K562 (cell line): ENCODE measurements around the gene TRIO. TPM values are rescaled to one million over a fixed set of nuclear protein-coding genes. Genes with fewer than 3 reads are reported as not detected.

ENCODE experiments used
- ATAC-seq: fragments of 200-7000 bp; cut with Tn5 transposase; 3 replicates; pipeline ENCODE4 v1.9.1; 2020; ENCODE audit warnings: moderate library complexity
- BruUV-seq: library from RNA; stranded (reverse); fragments of 400-500 nt; replicated peaks from 2 replicates; lab custom pipeline; 2021; lab: Mats Ljungman, UMichigan
- CTCF ChIA-PET: fragments of 300-600 bp; formaldehyde crosslinking; extraction: SDS; loops from one replicate; lab custom pipeline; 2021; ENCODE audit warnings: low intra/inter-chr PET ratio; lab: Yijun Ruan, JAX
- POLR2A ChIA-PET: fragments of 300-600, 350-650 bp; sonication (Branson Sonifier 250); formaldehyde crosslinking; extraction: SDS; loops from one replicate; lab custom pipeline; 2021; ENCODE audit warnings: antibody characterized with exemption, inconsistent platforms; lab: Yijun Ruan, JAX
- DNase-seq, 4 experiments: peaks; one replicate each; pipeline versions ENCODE4 v3.0.0 to v3.0.0-alpha.2; 2011 to 2018; ENCODE audit warnings: low spot score in 3 of 4, mixed read lengths in 3 of 4; ENCODE audit errors: extremely low read depth in 1 of 4
- FAIRE-seq: peaks from 2 replicates; lab custom pipeline; 2011; peaks lifted over from hg19 to GRCh38; lab: Jason Lieb, UNC
- H2AFZ ChIP-seq: 2 replicates; pipeline ENCODE4 v1.6.0; 2011; ENCODE audit warnings: low read depth, low read length, control low read depth, inconsistent platforms
- H3K27ac ChIP-seq: fragments of 200-600 bp; 3 replicates; pipeline ENCODE4 v1.8.0; 2011; ENCODE audit warnings: low read depth, mild to moderate bottlenecking, control low read depth, inconsistent platforms, low read length, moderate library complexity, mixed read lengths; ENCODE audit errors: extremely low read depth
- H3K27me3 ChIP-seq, 2 experiments: fragments of 300-600 bp in 1 of 2; 2 replicates in 1 of 2; 3 replicates in 1 of 2; pipeline versions ENCODE4 v1.6.0 to v1.8.0; 2011; ENCODE audit warnings: inconsistent platforms in 2 of 2, low read length in 2 of 2, mild to moderate bottlenecking in 1 of 2, mixed read lengths in 1 of 2, moderate library complexity in 1 of 2; ENCODE audit not compliant: control insufficient read depth in 2 of 2, insufficient read depth in 2 of 2
- H3K36me3 ChIP-seq: fragments of 300-600 bp; 3 replicates; pipeline ENCODE4 v1.8.0; 2011; ENCODE audit warnings: mild to moderate bottlenecking, low read length, inconsistent platforms; ENCODE audit not compliant: control insufficient read depth, insufficient read depth
- H3K4me1 ChIP-seq, 2 experiments: fragments of 200-600 bp in 1 of 2; replicated peaks in 1 of 2; 2 replicates in 1 of 2; 3 replicates in 1 of 2; pipeline versions ENCODE4 v1.5.1 to v1.8.0; 2011; ENCODE audit warnings: inconsistent platforms in 2 of 2, low read length in 2 of 2, mild to moderate bottlenecking in 1 of 2, mixed read lengths in 1 of 2, moderate library complexity in 1 of 2; ENCODE audit not compliant: control insufficient read depth in 2 of 2, insufficient read depth in 2 of 2
- H3K4me2 ChIP-seq: 2 replicates; pipeline ENCODE4 v1.6.1; 2011; ENCODE audit warnings: low read length, control low read depth, inconsistent platforms, mixed read lengths; ENCODE audit not compliant: insufficient read depth
- H3K4me3 ChIP-seq: fragments of 200-600 bp; sonication (generic), shearing (Covaris generic); 2 replicates; pipeline ENCODE4 v1.5.1; 2016; ENCODE audit warnings: control low read depth, inconsistent platforms
- H3K79me2 ChIP-seq: fragments of 200-600 bp; 3 replicates; pipeline ENCODE4 v1.8.0; 2011; ENCODE audit warnings: low read length, inconsistent platforms; ENCODE audit not compliant: control insufficient read depth, insufficient read depth
- H3K9ac ChIP-seq, 2 experiments: 2 replicates each; pipeline versions ENCODE4 v1.6.0 to v1.6.1; 2011; ENCODE audit warnings: low read depth in 2 of 2, low read length in 2 of 2, control low read depth in 1 of 2, inconsistent platforms in 1 of 2, mild to moderate bottlenecking in 1 of 2, mixed read lengths in 1 of 2; ENCODE audit not compliant: insufficient read depth in 1 of 2
- H3K9me1 ChIP-seq: one replicate; pipeline ENCODE4 v1.6.0; 2011; ENCODE audit warnings: inconsistent platforms, mild to moderate bottlenecking, low read length, moderate library complexity; ENCODE audit not compliant: control insufficient read depth, insufficient read depth
- H3K9me3 ChIP-seq: replicated peaks from 2 replicates; pipeline ENCODE4 v1.5.1; 2011; ENCODE audit warnings: low read depth, low read length, inconsistent platforms; ENCODE audit not compliant: control insufficient read depth, insufficient read depth
- H4K20me1 ChIP-seq: replicated peaks from 2 replicates; pipeline ENCODE4 v1.6.1; 2011; ENCODE audit warnings: low read length, inconsistent platforms, mixed read lengths; ENCODE audit not compliant: control insufficient read depth, insufficient read depth
- ADNP ChIP-seq: fragments of 200-800 bp; sonication (Bioruptor generic); IDR thresholded peaks from 2 replicates; pipeline ENCODE4 v1.6.1; 2016; ENCODE audit warnings: missing genetic modification characterization, missing compliant biosample characterization
- CBX8 ChIP-seq: fragments of 200-600 bp; sonication (generic); IDR thresholded peaks from 2 replicates; pipeline ENCODE4 v1.6.1; 2012; ENCODE audit warnings: borderline replicate concordance, mixed run types, low read depth, mild to moderate bottlenecking, moderate library complexity, mixed read lengths, low read length, control low read depth, inconsistent platforms; ENCODE audit not compliant: poor library complexity, severe bottlenecking; ENCODE audit errors: extremely low read depth
- E4F1 ChIP-seq: fragments of 250-450 bp; sonication (Bioruptor Pico); IDR thresholded peaks from 2 replicates; pipeline ENCODE4 v1.5.0; 2021; ENCODE audit warnings: mild to moderate bottlenecking, borderline replicate concordance
- GABPB1 ChIP-seq: sonication (generic); formaldehyde crosslinking; IDR thresholded peaks from 2 replicates; pipeline ENCODE4 v1.8.0; 2022; ENCODE audit warnings: mild to moderate bottlenecking, missing genetic modification reagents
- HMG20B ChIP-seq: fragments of 250-450 bp; sonication (Bioruptor Pico); IDR thresholded peaks from 2 replicates; pipeline ENCODE4 v1.5.0; 2021; ENCODE audit warnings: mild to moderate bottlenecking
- KAT2B ChIP-seq: IDR thresholded peaks from one replicate; pipeline ENCODE4 v1.6.1; 2012; ENCODE audit warnings: low read depth, mild to moderate bottlenecking, control low read depth, inconsistent platforms, low read length, moderate library complexity
- KAT8 ChIP-seq: fragments of 450-650 bp; IDR thresholded peaks from 2 replicates; pipeline ENCODE4 v1.6.1; 2016; ENCODE audit warnings: low read depth, mild to moderate bottlenecking
- MED1 ChIP-seq: sonication (generic); formaldehyde crosslinking; IDR thresholded peaks from 2 replicates; pipeline ENCODE4 v1.8.1; 2023; ENCODE audit warnings: missing genetic modification reagents, borderline replicate concordance
- MXD1 ChIP-seq: fragments of 250-450 bp; sonication (Bioruptor Pico); IDR thresholded peaks from 2 replicates; pipeline ENCODE4 v1.8.0; 2021; ENCODE audit warnings: borderline replicate concordance, mild to moderate bottlenecking, moderate library complexity; ENCODE audit not compliant: poor library complexity, severe bottlenecking
- NFATC3 ChIP-seq: fragments of 450-650 bp; IDR thresholded peaks from 2 replicates; pipeline ENCODE4 v1.6.1; 2017; ENCODE audit warnings: mild to moderate bottlenecking
- NR2F6 ChIP-seq: fragments of 450-650 bp; formaldehyde crosslinking; IDR thresholded peaks from 2 replicates; pipeline ENCODE4 v1.4.0; 2020; ENCODE audit warnings: mild to moderate bottlenecking
- PHF20 ChIP-seq: fragments of 450-650 bp; IDR thresholded peaks from 2 replicates; pipeline ENCODE4 v1.6.1; 2018; ENCODE audit not compliant: partially characterized antibody
- POLR2H ChIP-seq: IDR thresholded peaks from 2 replicates; pipeline ENCODE4 v1.6.1; 2016; ENCODE audit warnings: missing genetic modification characterization, low read depth, mild to moderate bottlenecking, control low read depth, missing compliant biosample characterization, moderate library complexity
- PTBP1 ChIP-seq: fragments of 200-400 bp; formaldehyde crosslinking; IDR thresholded peaks from 2 replicates; pipeline ENCODE4 v1.6.1; 2017; ENCODE audit warnings: low read depth, low read length
- SMC3 ChIP-seq: conservative IDR thresholded peaks from 2 replicates; pipeline ENCODE4 v1.6.1; 2011; ENCODE audit warnings: low read depth, low read length, improper control_type of control experiment; ENCODE audit not compliant: insufficient read depth
- XRCC5 ChIP-seq: fragments of 200-400 bp; formaldehyde crosslinking; IDR thresholded peaks from 2 replicates; pipeline ENCODE4 v1.6.1; 2017; ENCODE audit warnings: low read depth, mild to moderate bottlenecking, low read length
- ZBTB7A ChIP-seq: IDR thresholded peaks from 2 replicates; pipeline ENCODE4 v1.6.1; 2011; ENCODE audit warnings: low read depth, mild to moderate bottlenecking, low read length, moderate library complexity, borderline replicate concordance; ENCODE audit not compliant: control insufficient read depth
- ZNF253 ChIP-seq: fragments of 250-450 bp; sonication (Bioruptor Pico); conservative IDR thresholded peaks from 2 replicates; pipeline ENCODE4 v1.6.1; 2021; ENCODE audit warnings: mild to moderate bottlenecking
- ZNF785 ChIP-seq: fragments of 250-450 bp; sonication (Bioruptor Pico); IDR thresholded peaks from 2 replicates; pipeline ENCODE4 v1.4.0; 2020; ENCODE audit warnings: mild to moderate bottlenecking
- WGBS: fragments of 100-300 bp; shearing (Covaris generic); methylation state at CpG from one replicate; pipeline ENCODE4 v1.1.6; 2016; ENCODE audit warnings: low coverage, mixed read lengths; ENCODE audit not compliant: insufficient coverage; ENCODE audit errors: missing lambda C conversion rate; 5-methylcytosine and 5-hydroxymethylcytosine counted together
- in situ Hi-C: fragments of 300-500 bp; cut with MboI; formaldehyde crosslinking; loops from 4 replicates; pipeline ENCODE4 v1.15.0; 2018; ENCODE audit warnings: inconsistent platforms, mixed read lengths
- intact Hi-C: fragments of 100-400 bp; cut with micrococcal nuclease; formaldehyde crosslinking; loops from 2 replicates; pipeline ENCODE4 v1.14.2; 2022
- polyA plus RNA-seq, 8 experiments: library from polyadenylated mRNA; depleted of rRNA in 4 of 8; stranded (reverse) in 5 of 8; unstranded in 3 of 8; fragments of >200 nt; fragmentation: Nextera tagmentation in 2 of 8; fragmentation: Illumina TruSeq in 1 of 8; extraction: Ambion mirVana in 2 of 8; extraction: Trizol in 1 of 8; gene quantifications; 2 replicates each; pipeline versions ENCODE4 v1.2.1 to v1.2.3, GENCODE V29; 2011 to 2014; ENCODE audit warnings: inconsistent platforms in 1 of 8, missing spikeins in 1 of 8
- total RNA-seq, 7 experiments: library from RNA; depleted of rRNA in 6 of 7; stranded (reverse); fragments of >200 nt in 6 of 7; fragmentation: Illumina TruSeq in 2 of 7; extraction: Trizol in 2 of 7; gene quantifications; 2 replicates each; pipeline versions ENCODE4 v1.2.1 to v1.2.3, GENCODE V29; 2011 to 2021; ENCODE audit warnings: low replicate concordance in 1 of 7

TRIO gene
- total and polyA plus RNA-seq, 9 of the 15 experiments (the other 6 are each of a cell fraction or from before 2014, with no cell fraction given) = 0.24 to 5.0 (median 1.1) TPM

GRCh38 chr5:14226554-14226953 lies 83.4 kb downstream of the TRIO start:
- Histone ChIP-seq H2AFZ (no peak overlapping the region), H4K20me1 (no peaks in the 10 kb centered on the region), H3K9me3 (no peaks in the 10 kb centered on the region), H3K4me3 (no peak overlapping the region), H3K27me3 (peaks cover 20 to 34% of the 10 kb centered on the region in 2 experiments; a peak in 4 of 5 replicates), H3K9me1 (no peaks in the 10 kb centered on the region), H3K9ac (no peak overlapping the region), H3K36me3 (no peaks in the 10 kb centered on the region), H3K4me2 (no peak overlapping the region), H3K79me2 (no peaks in the 10 kb centered on the region), H3K4me1 (no peaks in the 10 kb centered on the region), H3K27ac (no peak overlapping the region)
- no TSS peak for BruUV-seq
- in situ Hi-C loops = no loop called here
- no peak for DNase-seq
- intact Hi-C loops = no loop called here
- POLR2A ChIA-PET = no interaction called here
- FAIRE-seq = no peak
- TF ChIP-seq ZNF253 (CRISPR knock-in tag) = no peak
- TF ChIP-seq HMG20B = no peak
- no peak for TF ChIP-seq KAT8
- no peak for TF ChIP-seq ZNF785 (CRISPR knock-in tag)
- no peak for TF ChIP-seq SMC3
- no peak for TF ChIP-seq POLR2H
- no peak for TF ChIP-seq KAT2B
- no peak for TF ChIP-seq NR2F6 (CRISPR knock-in tag)
- TF ChIP-seq E4F1 (CRISPR knock-in tag) = no peak
- no peak for TF ChIP-seq XRCC5
- no peak for TF ChIP-seq GABPB1
- TF ChIP-seq PTBP1 = no peak
- TF ChIP-seq MXD1 (CRISPR knock-in tag) = no peak
- no peak for TF ChIP-seq ADNP (tag)
- no peak for TF ChIP-seq MED1 (CRISPR knock-in tag)
- TF ChIP-seq NFATC3 = no peak
- no peak for TF ChIP-seq CBX8
- no peak for TF ChIP-seq ZBTB7A
- TF ChIP-seq PHF20 = no peak
- CTCF ChIA-PET = no interaction called here
- WGBS = 0% methylated on average over 6 of the region's 6 CpGs
- no peak for ATAC-seq
